Left cardiac atrium (tissue), 4 donors: ENCODE data around the gene TRIM31. TPM values are rescaled to one million over a fixed set of nuclear protein-coding genes. Genes with fewer than 3 reads are reported as not detected.
"Not testable (repeated sequence)": the region's sequence is repeated elsewhere in the genome, so short reads cannot be mapped to it uniquely, and the experiment has no call there.

Experiments
- ATAC-seq, 2 donors: fragments of 200-7000 bp; cut with Tn5 transposase; one replicate each; pipeline ENCODE4 v1.9.1; 2020; ENCODE audit warnings: mild to moderate bottlenecking in 2 of 2, moderate library complexity in 2 of 2
- DNase-seq: peaks from one replicate; pipeline ENCODE4 v3.0.0-alpha.2; 2020
- intact Hi-C, 2 donors: fragments of 100-400 bp; cut with DNase I; formaldehyde crosslinking; loops; one replicate each; pipeline versions ENCODE4 v1.14.1 to v1.15.1; 2022 to 2023
- total RNA-seq, 2 donors: library from RNA; stranded (reverse); fragmentation: NEBNext Ultra II Directional; extraction: Animal tissue kit (Norgen Biotek cat#: 25700); gene quantifications; one replicate each; pipeline ENCODE4 v1.2.1, GENCODE V29; 2021
- donor health status: DM: no; HTN: yes; CAD: no.
- donor health status: DM: no; HTN: yes; CAD: no; lungs with severe emphysema.
- donor health status: DM: yes; HTN: yes; CAD: no.
- donor health status: Dilated cardiomyopathy.

The TRIM31 gene
- total RNA-seq, 2 donors from 2014 or later = not detected

GRCh38 chr6:30127238-30128093, 14.6 kb upstream of the TRIM31 start:
- ATAC-seq = peak in 1 of 2 donors; percentile 37
- intact Hi-C loops = no loop called here
- DNase-seq = no peak

GRCh38 chr6:30122515-30122914, 9.6 kb upstream of the TRIM31 start:
- DNase-seq (no peak), ATAC-seq (no peak)
- intact Hi-C loops = no loop called here

DNA sequence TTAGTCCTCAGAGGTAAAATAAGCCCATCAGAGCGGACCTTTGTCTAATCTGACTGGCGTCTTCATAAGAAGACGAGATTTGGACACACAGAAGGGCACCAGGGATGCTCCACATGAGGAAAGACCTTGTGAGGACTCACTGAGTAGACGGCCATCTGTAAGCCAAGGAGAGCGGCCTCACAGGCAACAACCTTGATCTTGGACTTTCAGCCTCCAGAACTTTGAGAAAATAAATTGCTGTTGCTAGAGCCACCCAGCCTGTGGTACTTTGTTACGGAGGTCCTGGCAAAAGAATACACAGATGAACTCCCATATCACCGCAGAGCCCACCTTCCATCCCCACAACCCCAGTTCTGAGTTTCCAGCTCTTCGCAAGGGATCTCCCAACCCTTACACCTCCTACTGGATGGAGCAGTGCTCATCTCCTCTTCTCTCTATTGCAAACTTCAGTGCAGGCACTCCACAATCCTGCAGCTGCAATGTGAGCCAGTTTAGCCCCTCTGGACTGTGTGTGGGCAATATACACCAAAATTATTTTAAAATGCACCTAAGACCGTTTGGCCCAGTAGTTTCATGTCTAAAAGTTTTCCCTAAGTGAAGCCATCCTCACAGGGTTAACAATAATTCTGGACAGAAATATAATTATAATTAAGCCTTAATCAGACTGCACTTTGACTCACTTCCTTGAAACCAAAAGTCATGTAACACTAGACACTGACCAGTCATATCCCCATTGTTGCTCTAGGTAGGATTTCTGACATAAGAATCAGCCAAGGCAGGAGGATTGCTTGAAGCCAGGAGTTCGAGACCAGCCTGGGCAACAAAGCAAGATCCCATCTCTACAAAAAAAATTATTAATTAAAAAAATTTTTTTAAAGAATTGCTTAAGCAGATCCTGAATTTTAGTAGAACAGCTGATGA, 8.8 kb upstream of the TRIM31 start:
- intact Hi-C loops = no loop called here
- no peak for ATAC-seq
- DNase-seq = no peak

GRCh38 chr6:30118691-30119090, 5.8 kb upstream of the TRIM31 start:
- intact Hi-C loops = loop anchor here in 1 of 2 donors (10.0 kb wide), 1 partner anchor 56 kb away; no protein-coding TSS in a partner anchor
- DNase-seq, ATAC-seq: not testable (repeated sequence)

DNA sequence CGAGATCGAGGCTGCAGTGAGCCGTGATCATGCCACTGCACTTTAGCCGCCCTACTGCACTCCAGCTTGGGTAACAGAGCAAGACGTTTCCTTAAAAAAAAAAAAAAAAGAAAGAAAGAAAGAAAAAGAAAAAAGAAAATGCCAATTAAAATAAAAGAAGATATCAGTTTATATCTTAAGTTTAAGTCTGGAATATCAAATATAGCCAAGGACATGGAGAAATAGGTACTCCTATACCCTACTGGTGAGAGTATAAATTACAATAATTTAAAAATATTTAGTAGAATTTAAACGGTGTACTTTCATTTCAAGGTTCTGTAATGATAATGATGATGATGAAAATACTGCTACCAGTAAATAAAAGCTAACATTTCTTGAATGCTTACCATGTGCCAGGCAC, 3.8 kb upstream of the TRIM31 start:
- no peak for ATAC-seq
- no peak for DNase-seq
- intact Hi-C loops = loop anchor here in 1 of 2 donors (10.0 kb wide), 1 partner anchor 58 kb away; no protein-coding TSS in a partner anchor

DNA sequence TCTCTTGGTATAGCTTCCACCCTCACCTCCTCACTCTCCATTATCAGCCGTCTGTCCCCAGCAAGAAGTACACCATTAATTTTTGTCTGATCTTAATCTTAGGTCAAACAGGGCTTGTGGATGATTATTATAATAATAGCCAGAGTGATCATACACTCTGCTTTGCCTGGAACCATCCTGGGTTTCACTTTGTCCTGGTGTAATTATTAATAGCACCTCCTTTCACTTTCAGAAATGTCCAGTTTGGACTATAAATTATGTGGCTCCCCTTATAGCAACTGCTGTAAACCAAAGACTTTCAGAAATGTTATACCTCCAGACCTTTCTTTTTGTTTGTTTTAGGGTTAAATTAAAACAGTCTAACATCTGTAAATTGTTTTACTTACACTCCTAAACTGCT, 951 bp upstream of the TRIM31 start:
- ATAC-seq (no peak), DNase-seq (no peak)
- intact Hi-C loops = loop anchor here in 1 of 2 donors (10.0 kb wide), 1 partner anchor 61 kb away; no protein-coding TSS in a partner anchor

DNA sequence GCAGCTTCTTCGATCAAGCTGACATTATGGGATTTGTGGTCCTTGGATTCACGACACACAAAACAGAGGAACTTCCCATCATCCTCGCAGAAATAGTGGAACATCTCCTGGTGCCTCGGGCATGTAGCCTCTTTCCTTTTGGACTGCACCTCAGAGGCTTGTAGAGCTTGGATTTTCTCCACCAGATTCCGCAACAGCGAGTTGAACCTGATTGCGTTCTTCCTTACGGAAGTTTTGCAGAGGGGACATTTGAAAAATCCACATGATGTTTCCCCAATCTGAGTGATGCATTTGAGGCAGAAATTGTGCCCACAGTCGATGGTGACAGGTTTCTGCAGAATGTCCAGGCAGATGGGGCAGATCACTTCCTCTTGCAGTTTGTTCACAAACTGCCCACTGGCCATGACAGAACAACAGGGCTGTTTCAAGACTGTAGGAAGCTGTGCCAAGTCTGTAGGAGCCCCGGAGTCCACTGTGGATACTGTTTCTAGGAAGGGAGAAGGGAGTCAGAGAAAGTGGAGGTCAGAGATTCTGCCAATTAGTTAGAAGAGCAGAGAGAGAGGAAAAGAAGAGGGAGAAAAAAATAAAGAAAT, 392 bp downstream of the TRIM31 start:
- DNase-seq = no peak
- intact Hi-C loops = loop anchor here in 1 of 2 donors (10.0 kb wide), 1 partner anchor 62 kb away; no protein-coding TSS in a partner anchor
- no peak for ATAC-seq

- DNase-seq (no peak), ATAC-seq (no peak)
- intact Hi-C loops = loop anchor here in 1 of 2 donors (10.0 kb wide), 1 partner anchor 63 kb away; no protein-coding TSS in a partner anchor
Observed at GRCh38 chr6:30111266-30111856, 1.5 kb downstream of the TRIM31 start.

GRCh38 chr6:30104661-30105060, 8.2 kb downstream of the TRIM31 start:
- no peak for DNase-seq
- intact Hi-C loops = no loop called here
- ATAC-seq = no peak

GRCh38 chr6:30103872-30104179, 9.1 kb downstream of the TRIM31 start:
- ATAC-seq = no peak
- intact Hi-C loops = loop anchor here in 1 of 2 donors (1.0 kb wide), 1 partner anchor 27 kb away; no protein-coding TSS in a partner anchor
- DNase-seq = no peak

- ATAC-seq = peak; percentile 81 to 83
- DNase-seq = peak; percentile 85
- intact Hi-C loops = loop anchor here in 1 of 2 donors (1.0 kb wide), 1 partner anchor 28 kb away; no protein-coding TSS in a partner anchor
Observed at GRCh38 chr6:30102970-30103871, 9.7 kb downstream of the TRIM31 start.

- DNase-seq (no peak), ATAC-seq (peak; percentile 4 to 9)
- intact Hi-C loops = no loop called here
Observed at GRCh38 chr6:30102414-30102969, 10.4 kb downstream of the TRIM31 start.

- intact Hi-C loops = no loop called here
- ATAC-seq (peak; percentile 95 to 97), DNase-seq (peak; percentile 95)
Observed at GRCh38 chr6:30101444-30102413, 11.2 kb downstream of the TRIM31 start.

DNA sequence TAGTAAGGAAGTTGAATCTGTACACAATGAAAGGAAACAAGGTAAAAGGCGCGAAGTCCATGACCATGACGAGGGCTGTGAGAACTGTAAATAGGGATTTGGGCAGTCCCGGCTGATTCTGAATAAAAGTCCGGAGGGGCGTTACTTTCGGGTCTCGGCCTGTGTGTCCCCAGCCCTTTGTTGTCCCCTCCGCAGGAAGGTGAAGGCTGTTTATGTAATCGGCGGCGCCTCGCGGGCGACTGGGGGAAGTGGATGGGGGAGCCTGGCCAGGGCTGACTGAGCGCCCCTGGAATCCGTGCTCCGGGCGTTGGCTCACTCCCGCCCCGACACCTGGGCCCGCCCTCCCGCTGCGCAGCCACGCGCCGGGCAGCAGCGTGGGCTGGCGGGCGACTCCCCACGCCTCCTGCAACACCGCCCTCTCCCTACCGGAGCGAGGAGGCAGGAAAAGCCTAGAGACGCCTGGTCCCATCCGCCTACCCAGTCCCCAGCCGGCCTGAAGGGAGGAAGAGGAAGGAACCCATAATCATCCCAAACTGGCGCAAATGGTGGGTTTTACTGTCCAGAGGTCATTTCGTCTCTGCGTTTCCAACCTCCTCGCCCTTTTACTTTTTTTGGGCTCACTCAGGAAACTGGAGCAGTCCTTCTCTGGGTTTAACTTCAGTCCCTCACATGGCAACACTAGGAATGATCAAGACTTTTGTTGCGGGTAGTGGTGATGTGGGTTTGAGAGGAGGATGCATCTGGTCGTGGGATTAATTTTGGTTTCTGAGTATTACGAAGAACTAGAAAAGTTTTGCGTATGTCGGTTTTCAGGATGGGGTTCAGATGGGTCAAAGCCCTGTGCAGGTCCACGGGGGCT, 12.1 kb downstream of the TRIM31 start:
- peak; percentile 47 for DNase-seq
- intact Hi-C loops = no loop called here
- ATAC-seq = peak; percentile 11 to 61

- no peak for ATAC-seq
Observed at GRCh38 chr6:30100154-30100553, 12.7 kb downstream of the TRIM31 start.

More at GRCh38 chr6:30100154-30100553, 12.7 kb downstream of the TRIM31 start:
- intact Hi-C loops = no loop called here
- no peak for DNase-seq
